HCT116 (cell line): ENCODE measurements around the gene NOC2L.
A peak's percentile ranks its signal among the peaks of the same experiment; 100 is the strongest.

Source experiments
- ATF3 ChIP-seq: IDR thresholded peaks from 2 replicates; pipeline ENCODE4 v1.6.1; 2012
- CTCF ChIP-seq, 3 experiments: fragments of 200-600 bp in 1 of 3; sonication (generic) in 1 of 3; IDR thresholded peaks in 2 of 3; conservative IDR thresholded peaks in 1 of 3; 2 replicates each; pipeline ENCODE4 v1.5.1; 2012 to 2017; ENCODE audit warnings: low read depth in 2 of 3, low read length in 2 of 3, antibody characterized with exemption in 1 of 3, borderline replicate concordance in 1 of 3, control low read depth in 1 of 3, mild to moderate bottlenecking in 1 of 3, mixed read lengths in 1 of 3, mixed run types in 1 of 3, moderate library complexity in 1 of 3; ENCODE audit not compliant: insufficient read depth in 1 of 3
- EZH2 ChIP-seq: fragments of 200-600 bp; sonication (generic); IDR thresholded peaks from 2 replicates; pipeline ENCODE4 v1.6.1; 2017; ENCODE audit warnings: antibody characterized with exemption, mixed run types
- POLR2A ChIP-seq: IDR thresholded peaks from 2 replicates; pipeline ENCODE4 v1.7.0; 2011; ENCODE audit warnings: borderline replicate concordance; ENCODE audit not compliant: insufficient read depth, insufficient read length; ENCODE audit errors: extremely low read depth
- POLR2AphosphoS5 ChIP-seq: IDR thresholded peaks from 2 replicates; pipeline ENCODE4 v1.6.1; 2011; ENCODE audit warnings: mild to moderate bottlenecking, low read depth, low read length, moderate library complexity
- SP1 ChIP-seq: IDR thresholded peaks from 2 replicates; pipeline ENCODE4 v1.6.1; 2012; ENCODE audit warnings: low read depth
- SRF ChIP-seq: IDR thresholded peaks from 2 replicates; pipeline ENCODE4 v1.6.1; 2012; ENCODE audit warnings: low read depth
- YY1 ChIP-seq: IDR thresholded peaks from 2 replicates; pipeline ENCODE4 v1.6.1; 2011; ENCODE audit warnings: low read length, low read depth, moderate library complexity, mild to moderate bottlenecking; ENCODE audit not compliant: insufficient replicate concordance; ENCODE audit errors: extremely low read depth

- TF ChIP-seq CTCF (IDR thresholded peaks at IDR 0.05 in 2 of 3, conservative IDR thresholded peaks at IDR 0.05 in 1 of 3; ENCODE audit: borderline replicate concordance in 1 of 3, insufficient read depth in 1 of 3, low read depth in 2 of 3, low read length in 2 of 3) (no peak), POLR2A (no peak), SRF (no peak), POLR2AphosphoS5 (no peak), YY1 (no peak), SP1 (no peak), EZH2 (peak; percentile 95; the same call in 1 of the 2 replicates), ATF3 (no peak)
Observed at GRCh38 chr1:924656-925560, 34.1 kb downstream of the NOC2L start.
